Ovary (tissue), 3 donors: ENCODE measurements around the gene GRHL3.

Experiments used
- EP300 ChIP-seq: sonication (generic); formaldehyde crosslinking; IDR thresholded peaks from one replicate; pipeline ENCODE4 v1.6.1; 2017; ENCODE audit warnings: antibody characterized with exemption
- POLR2A ChIP-seq: fragments of 450-650 bp; IDR thresholded peaks from one replicate; pipeline ENCODE4 v1.6.1; 2017; ENCODE audit warnings: antibody characterized with exemption, mild to moderate bottlenecking, moderate library complexity
- TF ChIP-seq, protein P1 (sequence below), 3 donors: fragments of 450-650 bp in 2 of 3; fragments of 200-600 bp in 1 of 3; IDR thresholded peaks; one replicate each; pipeline versions ENCODE4 v1.5.1 to v1.8.0; 2016 to 2022; ENCODE audit warnings: antibody characterized with exemption in 3 of 3, mild to moderate bottlenecking in 1 of 3
- donor health status: DM: no; HTN: no; CAD: no.

DNA sequence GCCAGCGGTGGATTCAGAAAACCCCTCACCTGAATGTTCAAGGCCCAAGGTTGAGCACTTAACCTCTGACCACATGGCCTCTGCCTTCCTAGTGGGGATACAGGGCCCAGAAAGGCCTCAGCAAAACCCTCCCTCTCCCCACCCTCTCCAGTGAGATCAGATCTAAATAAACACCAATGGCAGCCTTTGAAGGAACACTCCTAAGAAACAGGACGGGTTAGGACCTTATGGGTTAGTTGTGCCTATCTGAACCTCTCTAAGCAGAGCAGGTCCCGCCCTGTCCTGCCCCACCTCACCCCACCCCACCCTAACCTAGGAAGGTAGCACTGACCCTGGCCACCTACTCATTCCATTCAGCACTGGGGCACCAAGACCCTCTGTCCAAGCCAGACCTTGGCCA lies 7.9 kb upstream of the GRHL3 start:
- TF ChIP-seq, protein P1, sequence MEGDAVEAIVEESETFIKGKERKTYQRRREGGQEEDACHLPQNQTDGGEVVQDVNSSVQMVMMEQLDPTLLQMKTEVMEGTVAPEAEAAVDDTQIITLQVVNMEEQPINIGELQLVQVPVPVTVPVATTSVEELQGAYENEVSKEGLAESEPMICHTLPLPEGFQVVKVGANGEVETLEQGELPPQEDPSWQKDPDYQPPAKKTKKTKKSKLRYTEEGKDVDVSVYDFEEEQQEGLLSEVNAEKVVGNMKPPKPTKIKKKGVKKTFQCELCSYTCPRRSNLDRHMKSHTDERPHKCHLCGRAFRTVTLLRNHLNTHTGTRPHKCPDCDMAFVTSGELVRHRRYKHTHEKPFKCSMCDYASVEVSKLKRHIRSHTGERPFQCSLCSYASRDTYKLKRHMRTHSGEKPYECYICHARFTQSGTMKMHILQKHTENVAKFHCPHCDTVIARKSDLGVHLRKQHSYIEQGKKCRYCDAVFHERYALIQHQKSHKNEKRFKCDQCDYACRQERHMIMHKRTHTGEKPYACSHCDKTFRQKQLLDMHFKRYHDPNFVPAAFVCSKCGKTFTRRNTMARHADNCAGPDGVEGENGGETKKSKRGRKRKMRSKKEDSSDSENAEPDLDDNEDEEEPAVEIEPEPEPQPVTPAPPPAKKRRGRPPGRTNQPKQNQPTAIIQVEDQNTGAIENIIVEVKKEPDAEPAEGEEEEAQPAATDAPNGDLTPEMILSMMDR (IDR thresholded peaks at IDR 0.05) = no peak
- TF ChIP-seq POLR2A = no peak
- TF ChIP-seq EP300 = no peak
